HEK293 (cell line): ENCODE data around the gene PRELID3B.

Experiments used
- EGR2 ChIP-seq: fragments of 450-650 bp; formaldehyde crosslinking; IDR thresholded peaks from 2 replicates; pipeline ENCODE4 v1.5.1; 2016; ENCODE audit warnings: low read depth, missing biosample characterization, missing genetic modification characterization
- GLI4 ChIP-seq: fragments of 450-650 bp; formaldehyde crosslinking; IDR thresholded peaks from 2 replicates; pipeline ENCODE4 v1.5.1; 2016; ENCODE audit warnings: missing biosample characterization, missing genetic modification characterization
- GLIS1 ChIP-seq: fragments of 450-650 bp; formaldehyde crosslinking; IDR thresholded peaks from 2 replicates; pipeline ENCODE4 v1.5.1; 2016; ENCODE audit warnings: missing biosample characterization, missing genetic modification characterization
- HOXC10 ChIP-seq: sonication (generic); formaldehyde crosslinking; IDR thresholded peaks from 2 replicates; pipeline ENCODE4 v1.8.1; 2023; ENCODE audit warnings: mild to moderate bottlenecking, missing genetic modification reagents
- KLF7 ChIP-seq: fragments of 450-650 bp; formaldehyde crosslinking; IDR thresholded peaks from 2 replicates; pipeline ENCODE4 v1.5.1; 2016; ENCODE audit warnings: missing biosample characterization, missing genetic modification characterization, borderline replicate concordance
- MZF1 ChIP-seq: fragments of 450-650 bp; formaldehyde crosslinking; IDR thresholded peaks from 2 replicates; pipeline ENCODE4 v1.5.1; 2017; ENCODE audit warnings: missing biosample characterization, missing genetic modification characterization, borderline replicate concordance
- SCRT1 ChIP-seq: fragments of 450-650 bp; formaldehyde crosslinking; IDR thresholded peaks from 2 replicates; pipeline ENCODE4 v1.5.1; 2016; ENCODE audit warnings: missing biosample characterization, missing genetic modification characterization, borderline replicate concordance
- ZBTB1 ChIP-seq: fragments of 450-650 bp; formaldehyde crosslinking; IDR thresholded peaks from 2 replicates; pipeline ENCODE4 v1.5.1; 2016; ENCODE audit warnings: missing biosample characterization, missing genetic modification characterization
- ZBTB21 ChIP-seq: fragments of 450-650 bp; formaldehyde crosslinking; IDR thresholded peaks from 2 replicates; pipeline ENCODE4 v1.5.1; 2017; ENCODE audit warnings: missing biosample characterization, missing genetic modification characterization
- ZNF157 ChIP-seq: fragments of 450-650 bp; formaldehyde crosslinking; IDR thresholded peaks from 2 replicates; pipeline ENCODE4 v1.5.1; 2016; ENCODE audit warnings: missing biosample characterization, missing genetic modification characterization
- ZNF214 ChIP-seq: fragments of 450-650 bp; formaldehyde crosslinking; IDR thresholded peaks from 2 replicates; pipeline ENCODE4 v1.5.1; 2017; ENCODE audit warnings: missing biosample characterization, mild to moderate bottlenecking, missing genetic modification characterization, borderline replicate concordance
- ZNF223 ChIP-seq: fragments of 450-650 bp; formaldehyde crosslinking; IDR thresholded peaks from 2 replicates; pipeline ENCODE4 v1.5.1; 2016; ENCODE audit warnings: missing biosample characterization, missing genetic modification characterization
- ZNF501 ChIP-seq: fragments of 450-650 bp; formaldehyde crosslinking; IDR thresholded peaks from 2 replicates; pipeline ENCODE4 v1.5.1; 2016; ENCODE audit warnings: missing biosample characterization, missing genetic modification characterization
- ZNF560 ChIP-seq: fragments of 450-650 bp; formaldehyde crosslinking; IDR thresholded peaks from 2 replicates; pipeline ENCODE4 v1.5.1; 2017; ENCODE audit warnings: missing biosample characterization, missing genetic modification characterization, borderline replicate concordance
- ZNF600 ChIP-seq: fragments of 450-650 bp; formaldehyde crosslinking; IDR thresholded peaks from 2 replicates; pipeline ENCODE4 v1.5.1; 2016; ENCODE audit warnings: missing biosample characterization, missing genetic modification characterization
- ZNF610 ChIP-seq: fragments of 450-650 bp; formaldehyde crosslinking; IDR thresholded peaks from 2 replicates; pipeline ENCODE4 v1.5.1; 2016; ENCODE audit warnings: missing biosample characterization, missing genetic modification characterization, borderline replicate concordance
- ZNF670 ChIP-seq: fragments of 450-650 bp; formaldehyde crosslinking; IDR thresholded peaks from 2 replicates; pipeline ENCODE4 v1.5.1; 2016; ENCODE audit warnings: missing biosample characterization, missing genetic modification characterization, low read depth
- ZNF76 ChIP-seq: fragments of 450-650 bp; formaldehyde crosslinking; IDR thresholded peaks from 2 replicates; pipeline ENCODE4; 2016; ENCODE audit warnings: low read depth, missing biosample characterization, missing genetic modification characterization, borderline replicate concordance
- TF ChIP-seq, protein P1 (sequence below): fragments of 450-650 bp; formaldehyde crosslinking; IDR thresholded peaks from 2 replicates; pipeline ENCODE4 v1.5.1; 2016; ENCODE audit warnings: missing biosample characterization, missing genetic modification characterization, borderline replicate concordance
- TF ChIP-seq, protein P2 (sequence below): fragments of 450-650 bp; formaldehyde crosslinking; IDR thresholded peaks from 2 replicates; pipeline ENCODE4 v1.5.1; 2017; ENCODE audit warnings: missing biosample characterization, missing genetic modification characterization
- TF ChIP-seq, protein P3 (sequence below): fragments of 450-650 bp; formaldehyde crosslinking; IDR thresholded peaks from 2 replicates; pipeline ENCODE4 v1.5.1; 2016; ENCODE audit warnings: missing biosample characterization, missing genetic modification characterization
- TF ChIP-seq, protein P4 (sequence below): fragments of 450-650 bp; formaldehyde crosslinking; IDR thresholded peaks from 2 replicates; pipeline ENCODE4 v1.5.1; 2016; ENCODE audit warnings: missing biosample characterization, missing genetic modification characterization
- TF ChIP-seq, protein P5 (sequence below): fragments of 450-650 bp; formaldehyde crosslinking; IDR thresholded peaks from 2 replicates; pipeline ENCODE4 v1.5.1; 2016; ENCODE audit warnings: missing biosample characterization, missing genetic modification characterization
- TF ChIP-seq, protein P6 (sequence below): fragments of 450-650 bp; formaldehyde crosslinking; IDR thresholded peaks from 2 replicates; pipeline ENCODE4 v1.5.1; 2017; ENCODE audit warnings: missing biosample characterization, missing genetic modification characterization

Gene PRELID3B

DNA sequence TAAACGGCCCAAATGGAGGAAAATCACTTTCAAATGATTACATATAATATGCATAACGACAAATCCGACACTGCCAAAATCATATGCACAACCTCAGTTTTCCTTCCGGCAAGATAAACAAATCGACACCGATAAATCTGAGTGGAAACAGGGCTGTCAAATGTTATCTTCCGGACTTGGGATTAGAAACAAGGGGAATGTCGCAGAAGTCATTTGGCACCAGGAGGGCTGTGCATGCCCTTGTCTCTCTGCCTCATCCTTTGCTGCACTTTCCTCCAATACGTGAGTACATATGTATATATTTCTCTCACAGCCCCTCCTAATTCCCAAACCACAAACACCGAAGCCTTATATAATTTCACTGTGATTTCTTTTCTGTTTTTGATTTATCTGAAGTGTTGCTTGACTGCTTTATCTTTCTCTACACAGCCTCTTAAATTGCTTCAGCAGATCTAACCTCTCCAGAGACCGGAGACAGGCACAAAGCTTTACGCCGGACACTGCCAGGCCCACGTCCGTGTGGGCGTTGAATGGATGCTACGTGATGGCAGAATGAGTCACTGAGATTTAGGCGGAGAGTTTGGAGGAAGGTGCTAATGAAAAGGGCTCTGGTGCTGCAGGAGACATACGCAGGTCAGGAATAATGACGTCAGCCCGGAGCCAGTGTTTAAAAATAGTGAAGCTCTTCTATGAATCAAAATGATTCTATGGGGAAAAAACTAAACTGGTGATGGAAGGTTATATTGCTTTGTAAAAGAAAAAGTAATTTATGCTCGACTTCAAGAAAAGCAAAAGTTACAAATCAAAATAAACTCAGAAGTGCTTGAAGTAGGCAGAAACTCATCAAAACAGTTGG is 21.0 kb upstream of the PRELID3B start (continued):
- TF ChIP-seq, protein P1, sequence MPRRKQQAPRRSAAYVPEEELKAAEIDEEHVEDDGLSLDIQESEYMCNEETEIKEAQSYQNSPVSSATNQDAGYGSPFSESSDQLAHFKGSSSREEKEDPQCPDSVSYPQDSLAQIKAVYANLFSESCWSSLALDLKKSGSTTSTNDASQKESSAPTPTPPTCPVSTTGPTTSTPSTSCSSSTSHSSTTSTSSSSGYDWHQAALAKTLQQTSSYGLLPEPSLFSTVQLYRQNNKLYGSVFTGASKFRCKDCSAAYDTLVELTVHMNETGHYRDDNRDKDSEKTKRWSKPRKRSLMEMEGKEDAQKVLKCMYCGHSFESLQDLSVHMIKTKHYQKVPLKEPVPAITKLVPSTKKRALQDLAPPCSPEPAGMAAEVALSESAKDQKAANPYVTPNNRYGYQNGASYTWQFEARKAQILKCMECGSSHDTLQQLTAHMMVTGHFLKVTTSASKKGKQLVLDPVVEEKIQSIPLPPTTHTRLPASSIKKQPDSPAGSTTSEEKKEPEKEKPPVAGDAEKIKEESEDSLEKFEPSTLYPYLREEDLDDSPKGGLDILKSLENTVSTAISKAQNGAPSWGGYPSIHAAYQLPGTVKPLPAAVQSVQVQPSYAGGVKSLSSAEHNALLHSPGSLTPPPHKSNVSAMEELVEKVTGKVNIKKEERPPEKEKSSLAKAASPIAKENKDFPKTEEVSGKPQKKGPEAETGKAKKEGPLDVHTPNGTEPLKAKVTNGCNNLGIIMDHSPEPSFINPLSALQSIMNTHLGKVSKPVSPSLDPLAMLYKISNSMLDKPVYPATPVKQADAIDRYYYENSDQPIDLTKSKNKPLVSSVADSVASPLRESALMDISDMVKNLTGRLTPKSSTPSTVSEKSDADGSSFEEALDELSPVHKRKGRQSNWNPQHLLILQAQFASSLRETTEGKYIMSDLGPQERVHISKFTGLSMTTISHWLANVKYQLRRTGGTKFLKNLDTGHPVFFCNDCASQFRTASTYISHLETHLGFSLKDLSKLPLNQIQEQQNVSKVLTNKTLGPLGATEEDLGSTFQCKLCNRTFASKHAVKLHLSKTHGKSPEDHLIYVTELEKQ: peak; percentile 80; the same call in 1 of the 2 replicates
- TF ChIP-seq HOXC10 (CRISPR knock-in tag) (no peak), ZBTB1 (no peak), ZNF223 (tag by site-specific recombination) (no peak), ZNF670 (no peak), ZBTB21 (tag by site-specific recombination) (peak; percentile 90), ZNF600 (peak; percentile 91), ZNF501 (tag by site-specific recombination) (no peak), KLF7 (tag by site-specific recombination) (no peak), EGR2 (tag by site-specific recombination) (peak; percentile 94), MZF1 (tag by site-specific recombination) (no peak), ZNF76 (tag by site-specific recombination) (no peak), ZNF610 (no peak), ZNF560 (no peak), SCRT1 (tag by site-specific recombination) (no peak), GLI4 (no peak), ZNF214 (tag by site-specific recombination) (no peak), ZNF157 (tag by site-specific recombination) (no peak), GLIS1 (tag by site-specific recombination) (peak; percentile 74)
- TF ChIP-seq, protein P2, sequence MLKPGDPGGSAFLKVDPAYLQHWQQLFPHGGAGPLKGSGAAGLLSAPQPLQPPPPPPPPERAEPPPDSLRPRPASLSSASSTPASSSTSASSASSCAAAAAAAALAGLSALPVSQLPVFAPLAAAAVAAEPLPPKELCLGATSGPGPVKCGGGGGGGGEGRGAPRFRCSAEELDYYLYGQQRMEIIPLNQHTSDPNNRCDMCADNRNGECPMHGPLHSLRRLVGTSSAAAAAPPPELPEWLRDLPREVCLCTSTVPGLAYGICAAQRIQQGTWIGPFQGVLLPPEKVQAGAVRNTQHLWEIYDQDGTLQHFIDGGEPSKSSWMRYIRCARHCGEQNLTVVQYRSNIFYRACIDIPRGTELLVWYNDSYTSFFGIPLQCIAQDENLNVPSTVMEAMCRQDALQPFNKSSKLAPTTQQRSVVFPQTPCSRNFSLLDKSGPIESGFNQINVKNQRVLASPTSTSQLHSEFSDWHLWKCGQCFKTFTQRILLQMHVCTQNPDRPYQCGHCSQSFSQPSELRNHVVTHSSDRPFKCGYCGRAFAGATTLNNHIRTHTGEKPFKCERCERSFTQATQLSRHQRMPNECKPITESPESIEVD: peak; percentile 57
- TF ChIP-seq, protein P3, sequence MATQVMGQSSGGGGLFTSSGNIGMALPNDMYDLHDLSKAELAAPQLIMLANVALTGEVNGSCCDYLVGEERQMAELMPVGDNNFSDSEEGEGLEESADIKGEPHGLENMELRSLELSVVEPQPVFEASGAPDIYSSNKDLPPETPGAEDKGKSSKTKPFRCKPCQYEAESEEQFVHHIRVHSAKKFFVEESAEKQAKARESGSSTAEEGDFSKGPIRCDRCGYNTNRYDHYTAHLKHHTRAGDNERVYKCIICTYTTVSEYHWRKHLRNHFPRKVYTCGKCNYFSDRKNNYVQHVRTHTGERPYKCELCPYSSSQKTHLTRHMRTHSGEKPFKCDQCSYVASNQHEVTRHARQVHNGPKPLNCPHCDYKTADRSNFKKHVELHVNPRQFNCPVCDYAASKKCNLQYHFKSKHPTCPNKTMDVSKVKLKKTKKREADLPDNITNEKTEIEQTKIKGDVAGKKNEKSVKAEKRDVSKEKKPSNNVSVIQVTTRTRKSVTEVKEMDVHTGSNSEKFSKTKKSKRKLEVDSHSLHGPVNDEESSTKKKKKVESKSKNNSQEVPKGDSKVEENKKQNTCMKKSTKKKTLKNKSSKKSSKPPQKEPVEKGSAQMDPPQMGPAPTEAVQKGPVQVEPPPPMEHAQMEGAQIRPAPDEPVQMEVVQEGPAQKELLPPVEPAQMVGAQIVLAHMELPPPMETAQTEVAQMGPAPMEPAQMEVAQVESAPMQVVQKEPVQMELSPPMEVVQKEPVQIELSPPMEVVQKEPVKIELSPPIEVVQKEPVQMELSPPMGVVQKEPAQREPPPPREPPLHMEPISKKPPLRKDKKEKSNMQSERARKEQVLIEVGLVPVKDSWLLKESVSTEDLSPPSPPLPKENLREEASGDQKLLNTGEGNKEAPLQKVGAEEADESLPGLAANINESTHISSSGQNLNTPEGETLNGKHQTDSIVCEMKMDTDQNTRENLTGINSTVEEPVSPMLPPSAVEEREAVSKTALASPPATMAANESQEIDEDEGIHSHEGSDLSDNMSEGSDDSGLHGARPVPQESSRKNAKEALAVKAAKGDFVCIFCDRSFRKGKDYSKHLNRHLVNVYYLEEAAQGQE: no peak
- TF ChIP-seq, protein P4, sequence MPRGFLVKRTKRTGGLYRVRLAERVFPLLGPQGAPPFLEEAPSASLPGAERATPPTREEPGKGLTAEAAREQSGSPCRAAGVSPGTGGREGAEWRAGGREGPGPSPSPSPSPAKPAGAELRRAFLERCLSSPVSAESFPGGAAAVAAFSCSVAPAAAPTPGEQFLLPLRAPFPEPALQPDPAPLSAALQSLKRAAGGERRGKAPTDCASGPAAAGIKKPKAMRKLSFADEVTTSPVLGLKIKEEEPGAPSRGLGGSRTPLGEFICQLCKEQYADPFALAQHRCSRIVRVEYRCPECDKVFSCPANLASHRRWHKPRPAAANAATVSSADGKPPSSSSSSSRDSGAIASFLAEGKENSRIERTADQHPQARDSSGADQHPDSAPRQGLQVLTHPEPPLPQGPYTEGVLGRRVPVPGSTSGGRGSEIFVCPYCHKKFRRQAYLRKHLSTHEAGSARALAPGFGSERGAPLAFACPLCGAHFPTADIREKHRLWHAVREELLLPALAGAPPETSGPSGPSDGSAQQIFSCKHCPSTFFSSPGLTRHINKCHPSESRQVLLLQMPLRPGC (tag by site-specific recombination): peak; percentile 86
- TF ChIP-seq, protein P5, sequence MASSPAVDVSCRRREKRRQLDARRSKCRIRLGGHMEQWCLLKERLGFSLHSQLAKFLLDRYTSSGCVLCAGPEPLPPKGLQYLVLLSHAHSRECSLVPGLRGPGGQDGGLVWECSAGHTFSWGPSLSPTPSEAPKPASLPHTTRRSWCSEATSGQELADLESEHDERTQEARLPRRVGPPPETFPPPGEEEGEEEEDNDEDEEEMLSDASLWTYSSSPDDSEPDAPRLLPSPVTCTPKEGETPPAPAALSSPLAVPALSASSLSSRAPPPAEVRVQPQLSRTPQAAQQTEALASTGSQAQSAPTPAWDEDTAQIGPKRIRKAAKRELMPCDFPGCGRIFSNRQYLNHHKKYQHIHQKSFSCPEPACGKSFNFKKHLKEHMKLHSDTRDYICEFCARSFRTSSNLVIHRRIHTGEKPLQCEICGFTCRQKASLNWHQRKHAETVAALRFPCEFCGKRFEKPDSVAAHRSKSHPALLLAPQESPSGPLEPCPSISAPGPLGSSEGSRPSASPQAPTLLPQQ (tag by site-specific recombination): no peak
- TF ChIP-seq, protein P6, sequence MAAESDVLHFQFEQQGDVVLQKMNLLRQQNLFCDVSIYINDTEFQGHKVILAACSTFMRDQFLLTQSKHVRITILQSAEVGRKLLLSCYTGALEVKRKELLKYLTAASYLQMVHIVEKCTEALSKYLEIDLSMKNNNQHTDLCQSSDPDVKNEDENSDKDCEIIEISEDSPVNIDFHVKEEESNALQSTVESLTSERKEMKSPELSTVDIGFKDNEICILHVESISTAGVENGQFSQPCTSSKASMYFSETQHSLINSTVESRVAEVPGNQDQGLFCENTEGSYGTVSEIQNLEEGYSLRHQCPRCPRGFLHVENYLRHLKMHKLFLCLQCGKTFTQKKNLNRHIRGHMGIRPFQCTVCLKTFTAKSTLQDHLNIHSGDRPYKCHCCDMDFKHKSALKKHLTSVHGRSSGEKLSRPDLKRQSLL (tag by site-specific recombination): no peak
